Panc1 (cell line): ENCODE data around the gene FNDC11.

Experiments
- POLR2AphosphoS5 ChIP-seq: IDR thresholded peaks from 2 replicates; pipeline ENCODE4 v1.6.1; 2012; ENCODE audit warnings: mild to moderate bottlenecking, low read depth, low read length, moderate library complexity
- SIN3A ChIP-seq: IDR thresholded peaks from 2 replicates; pipeline ENCODE4 v1.6.1; 2012; ENCODE audit warnings: low read depth, mild to moderate bottlenecking, low read length, moderate library complexity, borderline replicate concordance; ENCODE audit not compliant: insufficient read depth
- TCF7L2 ChIP-seq: IDR thresholded peaks from 2 replicates; pipeline ENCODE4 v1.6.1; 2011; ENCODE audit warnings: mild to moderate bottlenecking, low read depth, low read length, inconsistent platforms
- TF ChIP-seq, protein P1 (sequence below): fragments of 450-650 bp; IDR thresholded peaks from 2 replicates; pipeline ENCODE4 v1.5.1; 2017; ENCODE audit warnings: mild to moderate bottlenecking
- TF ChIP-seq, protein P2 (sequence below), 2 experiments: IDR thresholded peaks; 2 replicates each; pipeline ENCODE4 v1.6.1; 2011 to 2012; ENCODE audit warnings: low read depth in 2 of 2, control low read depth in 1 of 2, low read length in 1 of 2, mild to moderate bottlenecking in 1 of 2, moderate library complexity in 1 of 2; ENCODE audit not compliant: insufficient read depth in 1 of 2

- TF ChIP-seq, protein P1, sequence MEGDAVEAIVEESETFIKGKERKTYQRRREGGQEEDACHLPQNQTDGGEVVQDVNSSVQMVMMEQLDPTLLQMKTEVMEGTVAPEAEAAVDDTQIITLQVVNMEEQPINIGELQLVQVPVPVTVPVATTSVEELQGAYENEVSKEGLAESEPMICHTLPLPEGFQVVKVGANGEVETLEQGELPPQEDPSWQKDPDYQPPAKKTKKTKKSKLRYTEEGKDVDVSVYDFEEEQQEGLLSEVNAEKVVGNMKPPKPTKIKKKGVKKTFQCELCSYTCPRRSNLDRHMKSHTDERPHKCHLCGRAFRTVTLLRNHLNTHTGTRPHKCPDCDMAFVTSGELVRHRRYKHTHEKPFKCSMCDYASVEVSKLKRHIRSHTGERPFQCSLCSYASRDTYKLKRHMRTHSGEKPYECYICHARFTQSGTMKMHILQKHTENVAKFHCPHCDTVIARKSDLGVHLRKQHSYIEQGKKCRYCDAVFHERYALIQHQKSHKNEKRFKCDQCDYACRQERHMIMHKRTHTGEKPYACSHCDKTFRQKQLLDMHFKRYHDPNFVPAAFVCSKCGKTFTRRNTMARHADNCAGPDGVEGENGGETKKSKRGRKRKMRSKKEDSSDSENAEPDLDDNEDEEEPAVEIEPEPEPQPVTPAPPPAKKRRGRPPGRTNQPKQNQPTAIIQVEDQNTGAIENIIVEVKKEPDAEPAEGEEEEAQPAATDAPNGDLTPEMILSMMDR = peak; percentile 36; the same call in 1 of the 2 replicates
- TF ChIP-seq SIN3A (no peak), POLR2AphosphoS5 (no peak), TCF7L2 (no peak)
- TF ChIP-seq, protein P2, sequence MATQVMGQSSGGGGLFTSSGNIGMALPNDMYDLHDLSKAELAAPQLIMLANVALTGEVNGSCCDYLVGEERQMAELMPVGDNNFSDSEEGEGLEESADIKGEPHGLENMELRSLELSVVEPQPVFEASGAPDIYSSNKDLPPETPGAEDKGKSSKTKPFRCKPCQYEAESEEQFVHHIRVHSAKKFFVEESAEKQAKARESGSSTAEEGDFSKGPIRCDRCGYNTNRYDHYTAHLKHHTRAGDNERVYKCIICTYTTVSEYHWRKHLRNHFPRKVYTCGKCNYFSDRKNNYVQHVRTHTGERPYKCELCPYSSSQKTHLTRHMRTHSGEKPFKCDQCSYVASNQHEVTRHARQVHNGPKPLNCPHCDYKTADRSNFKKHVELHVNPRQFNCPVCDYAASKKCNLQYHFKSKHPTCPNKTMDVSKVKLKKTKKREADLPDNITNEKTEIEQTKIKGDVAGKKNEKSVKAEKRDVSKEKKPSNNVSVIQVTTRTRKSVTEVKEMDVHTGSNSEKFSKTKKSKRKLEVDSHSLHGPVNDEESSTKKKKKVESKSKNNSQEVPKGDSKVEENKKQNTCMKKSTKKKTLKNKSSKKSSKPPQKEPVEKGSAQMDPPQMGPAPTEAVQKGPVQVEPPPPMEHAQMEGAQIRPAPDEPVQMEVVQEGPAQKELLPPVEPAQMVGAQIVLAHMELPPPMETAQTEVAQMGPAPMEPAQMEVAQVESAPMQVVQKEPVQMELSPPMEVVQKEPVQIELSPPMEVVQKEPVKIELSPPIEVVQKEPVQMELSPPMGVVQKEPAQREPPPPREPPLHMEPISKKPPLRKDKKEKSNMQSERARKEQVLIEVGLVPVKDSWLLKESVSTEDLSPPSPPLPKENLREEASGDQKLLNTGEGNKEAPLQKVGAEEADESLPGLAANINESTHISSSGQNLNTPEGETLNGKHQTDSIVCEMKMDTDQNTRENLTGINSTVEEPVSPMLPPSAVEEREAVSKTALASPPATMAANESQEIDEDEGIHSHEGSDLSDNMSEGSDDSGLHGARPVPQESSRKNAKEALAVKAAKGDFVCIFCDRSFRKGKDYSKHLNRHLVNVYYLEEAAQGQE (IDR thresholded peaks at IDR 0.05; ENCODE audit: insufficient read depth in 1 of 2, low read depth in 2 of 2, low read length in 1 of 2) = no peak
These were observed 19.1 kb downstream of the FNDC11 start for GRCh38 chr20:63572788-63573646.
